ENCODE results near the gene ACBD4. TPM values are rescaled to one million over a fixed set of nuclear protein-coding genes. Genes with fewer than 3 reads are reported as not detected.

The ACBD4 gene
- total and polyA plus RNA-seq, 2 of the 13 experiments (the other 11 are each of a cell fraction or from before 2014, with no cell fraction given) = 16.1 to 26.9 TPM

GRCh38 chr17:45127548-45128300 is 7.8 kb upstream of the ACBD4 start (continued):
- TF ChIP-seq FOXC1 (CRISPR knock-in tag; IDR thresholded peaks at IDR 0.05; ENCODE audit: borderline replicate concordance) (no peak), MAF1 (CRISPR knock-in tag; IDR thresholded peaks at IDR 0.05; ENCODE audit: borderline replicate concordance) (no peak), ISX (CRISPR knock-in tag; conservative IDR thresholded peaks at IDR 0.05) (no peak), SKI (IDR thresholded peaks at IDR 0.05; ENCODE audit: partially characterized antibody) (no peak), ZNF17 (CRISPR knock-in tag; IDR thresholded peaks at IDR 0.05) (no peak), THAP7 (CRISPR knock-in tag; IDR thresholded peaks at IDR 0.05) (no peak), CBX2 (IDR thresholded peaks at IDR 0.05; ENCODE audit: low read depth, low read length) (no peak), CBX2 (CRISPR knock-in tag; IDR thresholded peaks at IDR 0.05; ENCODE audit: low read depth) (no peak), MYPOP (CRISPR knock-in tag; IDR thresholded peaks at IDR 0.05) (no peak), U2AF1 (optimal IDR thresholded peaks at IDR 0.05; ENCODE audit: low read depth, low read length) (no peak), CCAR2 (optimal IDR thresholded peaks at IDR 0.05; ENCODE audit: low read depth, low read length) (no peak), ZNF382 (CRISPR knock-in tag; IDR thresholded peaks at IDR 0.05; ENCODE audit: borderline replicate concordance) (no peak), ZSCAN12 (CRISPR knock-in tag; IDR thresholded peaks at IDR 0.05) (no peak), BCL6 (CRISPR knock-in tag; IDR thresholded peaks at IDR 0.05) (no peak), KLF16 (CRISPR knock-in tag; IDR thresholded peaks at IDR 0.05) (peak in 1 of 2 experiments; percentile 63; a peak in 2 of 4 replicates), ZFP36L2 (CRISPR knock-in tag; IDR thresholded peaks at IDR 0.05) (no peak), PITX1 (CRISPR knock-in tag; IDR thresholded peaks at IDR 0.05) (peak; percentile 27; the same call in 1 of the 2 replicates), ZNF878 (CRISPR knock-in tag; IDR thresholded peaks at IDR 0.05) (no peak), GMEB2 (CRISPR knock-in tag; IDR thresholded peaks at IDR 0.05; ENCODE audit: low read depth) (no peak), ZNF431 (CRISPR knock-in tag; IDR thresholded peaks at IDR 0.05; ENCODE audit: borderline replicate concordance, low read depth) (no peak), NR2F1 (CRISPR knock-in tag; IDR thresholded peaks at IDR 0.05) (no peak; a peak in 1 of 4 replicates), ZNF282 (IDR thresholded peaks at IDR 0.05; ENCODE audit: partially characterized antibody) (no peak), ZBTB42 (CRISPR knock-in tag; IDR thresholded peaks at IDR 0.05) (no peak), TSC22D2 (CRISPR knock-in tag; IDR thresholded peaks at IDR 0.05; ENCODE audit: borderline replicate concordance) (no peak), ZNF530 (CRISPR knock-in tag; IDR thresholded peaks at IDR 0.05; ENCODE audit: low read depth) (no peak), ZNF577 (CRISPR knock-in tag; IDR thresholded peaks at IDR 0.05; ENCODE audit: borderline replicate concordance, low read depth) (no peak), CERS6 (CRISPR knock-in tag; IDR thresholded peaks at IDR 0.05) (no peak)
